ENCODE data around the gene FAM13C. TPM values are rescaled to one million over a fixed set of nuclear protein-coding genes. Genes with fewer than 3 reads are reported as not detected.
"Not testable (repeated sequence)": the region's sequence is repeated elsewhere in the genome, so short reads cannot be mapped to it uniquely, and the experiment has no call there.

The FAM13C gene
- total RNA-seq, 6 donors from 2014 or later: 4.1 to 15.7 (median 8.9) TPM

GRCh38 chr10:59234194-59234593 is 128.2 kb downstream of the FAM13C start:
- no peak overlapping the region for H3K4me3 ChIP-seq
- 73 to 85% methylated on average over 3 of the region's 3 CpGs for WGBS, 2 donors

GRCh38 chr10:59229441-59229840 is 132.9 kb downstream of the FAM13C start:
- ATAC-seq (ENCODE audit: low FRiP score in 2 of 2) (no peak), DNase-seq (no peak)
- WGBS, 2 donors: 90 to 93% methylated on average over 4 of the region's 4 CpGs
- no peak overlapping the region for H3K4me3 ChIP-seq
- H3K36me3 ChIP-seq: no peaks in the 10 kb centered on the region
- no peak overlapping the region for H3K27ac ChIP-seq
- H3K4me1 ChIP-seq: no peaks in the 10 kb centered on the region
- TF ChIP-seq CTCF (IDR thresholded peaks at IDR 0.05) (no peak), POLR2AphosphoS5 (IDR thresholded peaks at IDR 0.05) (no peak), EP300 (IDR thresholded peaks at IDR 0.05) (no peak), POLR2A (IDR thresholded peaks at IDR 0.05) (no peak)
- H3K9me3 ChIP-seq: no peaks in the 10 kb centered on the region
- H3K27me3 ChIP-seq: no peaks in the 10 kb centered on the region

More at GRCh38 chr10:59234194-59234593, 128.2 kb downstream of the FAM13C start:
- no peaks in the 10 kb centered on the region for H3K9me3 ChIP-seq
- no peaks in the 10 kb centered on the region for H3K36me3 ChIP-seq
- H3K27ac ChIP-seq: no peak overlapping the region
- no peak for ATAC-seq (ENCODE audit: low FRiP score in 2 of 2)
- TF ChIP-seq POLR2AphosphoS5 (IDR thresholded peaks at IDR 0.05) (no peak), CTCF (IDR thresholded peaks at IDR 0.05) (no peak), EP300 (IDR thresholded peaks at IDR 0.05) (no peak), POLR2A (IDR thresholded peaks at IDR 0.05) (no peak)
- H3K27me3 ChIP-seq: no peaks in the 10 kb centered on the region
- no peaks in the 10 kb centered on the region for H3K4me1 ChIP-seq
- no peak for DNase-seq

GRCh38 chr10:59227136-59227673 is 135.1 kb downstream of the FAM13C start:
- TF ChIP-seq CTCF (IDR thresholded peaks at IDR 0.05): no peak
- TF ChIP-seq EP300 (IDR thresholded peaks at IDR 0.05): no peak
- no peak for TF ChIP-seq POLR2A (IDR thresholded peaks at IDR 0.05)
- TF ChIP-seq POLR2AphosphoS5 (IDR thresholded peaks at IDR 0.05): no peak
- no peaks in the 10 kb centered on the region for H3K27me3 ChIP-seq
- ATAC-seq (ENCODE audit: low FRiP score in 2 of 2): no peak
- no peaks in the 10 kb centered on the region for H3K36me3 ChIP-seq
- DNase-seq: no peak
- H3K4me1 ChIP-seq: no peaks in the 10 kb centered on the region
- H3K4me3 ChIP-seq: no peak overlapping the region
- H3K9me3 ChIP-seq: no peaks in the 10 kb centered on the region
- WGBS, 2 donors: 89 to 93% methylated on average over 3 of the region's 3 CpGs
- no peak overlapping the region for H3K27ac ChIP-seq

- no peak for TF ChIP-seq POLR2AphosphoS5 (IDR thresholded peaks at IDR 0.05)
- no peak for TF ChIP-seq POLR2A (IDR thresholded peaks at IDR 0.05)
- TF ChIP-seq EP300 (IDR thresholded peaks at IDR 0.05): no peak
- no peak for TF ChIP-seq CTCF (IDR thresholded peaks at IDR 0.05)
- H3K9me3 ChIP-seq: no peaks in the 10 kb centered on the region
- H3K27me3 ChIP-seq: no peaks in the 10 kb centered on the region
- no peak overlapping the region for H3K4me3 ChIP-seq
- no peaks in the 10 kb centered on the region for H3K4me1 ChIP-seq
- no peaks in the 10 kb centered on the region for H3K36me3 ChIP-seq
- no peak for DNase-seq
- H3K27ac ChIP-seq: no peak overlapping the region
- ATAC-seq (ENCODE audit: low FRiP score in 2 of 2): no peak
Observed at GRCh38 chr10:59225211-59225610, 137.1 kb downstream of the FAM13C start.

- 89 to 94% methylated on average over 2 of the region's 2 CpGs for WGBS, 2 donors
- not testable (repeated sequence) for ATAC-seq (ENCODE audit: low FRiP score in 2 of 2); DNase-seq; H3K4me3 ChIP-seq; H3K36me3 ChIP-seq; H3K9me3 ChIP-seq; H3K27me3 ChIP-seq; H3K4me1 ChIP-seq; H3K27ac ChIP-seq
Observed at GRCh38 chr10:59223597-59223996, 138.8 kb downstream of the FAM13C start.
